ENCODE data around the gene C1RL. TPM values are rescaled to one million over a fixed set of nuclear protein-coding genes. Genes with fewer than 3 reads are reported as not detected.

The C1RL gene
- total and polyA plus RNA-seq, 11 donors = 5.4 to 27.1 (median 7.9) TPM

GRCh38 chr12:7096006-7096932 lies 12.7 kb downstream of the C1RL start:
- Histone ChIP-seq H3K4me3 (no peak overlapping the region), H3K4me1 (peaks cover 0 to 20% (median 8%) of the 10 kb centered on the region in 12 donors), H3K9me3 (no peaks in the 10 kb centered on the region), H3K27me3 (no peaks in the 10 kb centered on the region), H3K36me3 (peaks cover 0 to 29% (median 6%) of the 10 kb centered on the region in 9 donors), H3K27ac (no peak overlapping the region)
- no peak for DNase-seq
- ATAC-seq = no peak
- TF ChIP-seq POLR2A (IDR thresholded peaks at IDR 0.05) = no peak
- 85 to 87% (median 86%) methylated on average over 17 to 26 of the region's 26 CpGs for WGBS, 4 donors
- intact Hi-C loops (cut with DNase I) = loop anchor here in 5 of 10 donors (5.0 to 10.0 kb wide), 3 partner anchors 34 to 151 kb away; partner anchors contain the start of genes C12orf57 (in 3 of the 5), RNU7-1 (in 3 of the 5) and C1S (in 1 of the 5)

GRCh38 chr12:7093892-7094291 lies 15.1 kb downstream of the C1RL start:
- no peak overlapping the region for H3K4me3 ChIP-seq
- H3K27ac ChIP-seq = no peak overlapping the region
- 73 to 82% (median 78%) methylated on average over 10 of the region's 10 CpGs for WGBS, 4 donors
- ATAC-seq (no peak), DNase-seq (no peak)
- H3K4me1 ChIP-seq = peaks cover 0 to 29% (median 7%) of the 10 kb centered on the region in 12 donors
- no peaks in the 10 kb centered on the region for H3K27me3 ChIP-seq
- peaks cover 0 to 23% (median 6%) of the 10 kb centered on the region in 9 donors for H3K36me3 ChIP-seq
- TF ChIP-seq POLR2A (IDR thresholded peaks at IDR 0.05) = no peak
- TF ChIP-seq CTCF (IDR thresholded peaks at IDR 0.05) = no peak
- intact Hi-C loops (cut with DNase I) = loop anchor here in 9 of 10 donors (1.0 to 10.0 kb wide), 11 partner anchors 15 to 172 kb away; partner anchors contain the start of genes C12orf57 (in 5 of the 9), RNU7-1 (in 4 of the 9), C1S (in 3 of the 9) and C1RL (in 1 of the 9)
- no peaks in the 10 kb centered on the region for H3K9me3 ChIP-seq

- TF ChIP-seq CTCF (IDR thresholded peaks at IDR 0.05) (no peak), POLR2A (IDR thresholded peaks at IDR 0.05) (no peak)
- Histone ChIP-seq H3K27me3 (no peaks in the 10 kb centered on the region), H3K4me1 (peaks cover 0 to 29% (median 7%) of the 10 kb centered on the region in 12 donors), H3K36me3 (peaks cover 0 to 23% (median 6%) of the 10 kb centered on the region in 9 donors), H3K4me3 (no peak overlapping the region), H3K9me3 (no peaks in the 10 kb centered on the region), H3K27ac (peak overlapping the region in 2 of 12 donors; percentile 61 to 82)
- ATAC-seq (no peak), DNase-seq (no peak)
- 71 to 80% (median 74%) methylated on average over 5 of the region's 5 CpGs for WGBS, 4 donors
- intact Hi-C loops (cut with DNase I) = loop anchor here in 9 of 10 donors (1.0 to 10.0 kb wide), 11 partner anchors 15 to 171 kb away; partner anchors contain the start of genes C12orf57 (in 5 of the 9), RNU7-1 (in 4 of the 9), C1S (in 3 of the 9) and C1RL (in 1 of the 9)
Observed at GRCh38 chr12:7093486-7093885, 15.5 kb downstream of the C1RL start.

GRCh38 chr12:7092986-7093460 lies 16.0 kb downstream of the C1RL start:
- WGBS, 4 donors = 74 to 81% (median 79%) methylated on average over 7 to 8 of the region's 8 CpGs
- Histone ChIP-seq H3K27me3 (no peaks in the 10 kb centered on the region), H3K4me3 (peak overlapping the region in 1 of 12 donors; percentile 69), H3K27ac (peak overlapping the region in 9 of 12 donors; percentile 7 to 86 (median 76)), H3K4me1 (peaks cover 0 to 29% (median 7%) of the 10 kb centered on the region in 12 donors), H3K9me3 (no peaks in the 10 kb centered on the region), H3K36me3 (peaks cover 0 to 23% (median 9%) of the 10 kb centered on the region in 9 donors)
- no peak for TF ChIP-seq POLR2A (IDR thresholded peaks at IDR 0.05)
- TF ChIP-seq CTCF (IDR thresholded peaks at IDR 0.05) = no peak
- ATAC-seq (peak in 1 of 4 donors; percentile 1), DNase-seq (no peak)
- intact Hi-C loops (cut with DNase I) = loop anchor here (1.0 to 10.0 kb wide), 13 partner anchors 16 to 171 kb away; partner anchors contain the start of genes C1S (in 6 of the 10), C12orf57 (in 5 of the 10), RNU7-1 (in 4 of the 10) and C1RL (in 1 of the 10)

All from heart left ventricle (tissue), 16 donors.